GM19455 (cell line): ENCODE data around the gene NRP1.
"Not testable (repeated sequence)": the region's sequence is repeated elsewhere in the genome, so short reads cannot be mapped to it uniquely, and the experiment has no call there.

ENCODE experiments used
- ATAC-seq: cut with Tn5 transposase; IDR thresholded peaks from one replicate; pipeline ENCODE4 v1.9.1; 2021; ENCODE audit not compliant: unreplicated experiment

NRP1 gene

DNA sequence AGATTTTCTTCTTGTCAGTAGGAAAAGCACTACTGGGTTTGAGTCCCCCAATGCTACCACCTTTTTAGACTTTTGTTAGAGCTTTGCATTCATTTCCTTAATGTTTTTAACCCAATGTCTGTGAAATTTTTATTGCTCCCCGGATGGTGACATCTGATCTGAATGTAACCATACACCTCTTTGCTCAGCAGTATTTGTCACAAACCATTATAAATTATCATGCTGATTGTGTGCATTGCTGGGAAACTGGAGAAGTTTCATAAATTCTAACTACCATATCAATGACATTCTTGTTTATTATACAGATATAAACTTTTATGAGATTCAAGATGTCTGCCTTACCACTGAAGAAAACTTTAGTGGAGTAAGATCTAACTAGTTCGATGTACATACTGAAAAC is 8.5 kb downstream of the NRP1 start:
- ATAC-seq: no peak

DNA sequence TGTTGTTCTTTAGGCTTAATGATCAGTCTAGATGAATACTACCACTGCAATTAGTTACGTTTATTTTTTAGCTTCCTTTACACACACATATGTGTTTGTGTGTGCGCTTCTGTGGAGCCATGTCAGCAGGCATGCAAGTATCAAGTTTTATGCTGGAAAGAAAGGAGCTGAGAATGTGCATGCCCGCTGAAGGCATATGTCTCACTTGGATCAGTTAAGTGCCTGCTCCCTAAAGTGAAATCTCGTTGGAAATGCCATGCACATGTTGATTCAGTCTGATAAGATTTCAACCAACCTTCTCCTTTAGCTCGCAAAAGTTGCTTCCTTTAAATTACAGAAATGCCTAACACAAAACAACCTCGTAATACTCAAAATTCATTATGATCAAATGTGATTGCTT is 10.7 kb downstream of the NRP1 start:
- ATAC-seq: no peak

DNA sequence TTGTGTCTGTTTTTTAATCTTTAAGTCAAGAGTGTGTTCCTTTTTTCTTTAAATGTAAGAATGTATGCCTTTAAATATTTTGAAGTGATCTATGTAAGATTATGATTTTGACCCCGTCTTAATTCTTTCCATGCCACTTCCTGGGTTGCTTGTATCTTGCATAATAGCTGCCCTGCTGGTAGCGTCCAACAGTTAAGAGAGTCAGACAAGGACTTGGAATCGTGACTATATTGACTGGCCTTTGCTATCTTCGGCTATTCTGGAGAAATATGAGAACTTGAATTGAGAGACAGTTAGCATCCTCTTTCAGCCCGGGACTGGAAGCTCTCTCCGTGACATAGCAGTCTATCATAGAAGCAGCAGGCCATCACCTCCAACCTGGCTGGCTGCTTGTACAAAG is 13.0 kb downstream of the NRP1 start:
- no peak for ATAC-seq

DNA sequence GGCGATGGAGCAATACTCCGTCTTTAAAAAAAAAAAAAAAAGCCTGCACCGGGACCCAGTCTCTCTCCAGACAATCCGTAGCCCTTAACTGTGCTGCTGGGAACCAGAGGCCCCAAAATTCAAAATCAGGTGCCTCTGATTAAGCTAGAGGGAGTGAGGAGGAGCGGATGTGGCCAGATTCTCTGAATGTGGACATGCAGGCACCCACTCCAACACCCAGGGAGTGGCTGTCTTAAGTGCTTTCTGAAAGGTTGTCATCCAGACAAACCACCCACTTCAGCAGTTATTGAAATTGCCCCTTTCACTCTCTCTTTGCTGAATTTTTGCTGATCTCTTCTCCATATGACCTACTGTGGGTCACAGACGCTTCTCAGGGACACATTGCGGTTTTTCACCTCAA is 14.2 kb downstream of the NRP1 start:
- no peak for ATAC-seq

DNA sequence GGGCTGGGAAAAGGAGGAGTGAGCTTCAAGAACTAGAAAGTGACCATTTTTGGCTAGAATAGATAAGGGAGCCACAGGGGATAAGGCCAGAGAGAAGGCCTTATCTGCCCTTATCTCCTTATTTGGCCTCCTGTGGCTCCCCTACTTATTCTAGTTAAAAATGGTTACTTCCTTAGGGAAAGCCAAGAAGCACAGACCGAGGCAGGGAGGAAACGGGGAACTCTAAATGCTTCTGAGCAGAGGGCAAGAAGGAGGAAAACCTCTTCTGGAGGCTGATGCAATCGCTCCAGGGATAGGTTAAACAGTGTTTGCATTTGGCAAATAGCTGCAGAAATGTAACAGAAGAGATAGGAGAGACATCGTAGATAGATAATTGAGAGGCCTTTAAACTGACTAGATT is 18.6 kb downstream of the NRP1 start:
- no peak for ATAC-seq

DNA sequence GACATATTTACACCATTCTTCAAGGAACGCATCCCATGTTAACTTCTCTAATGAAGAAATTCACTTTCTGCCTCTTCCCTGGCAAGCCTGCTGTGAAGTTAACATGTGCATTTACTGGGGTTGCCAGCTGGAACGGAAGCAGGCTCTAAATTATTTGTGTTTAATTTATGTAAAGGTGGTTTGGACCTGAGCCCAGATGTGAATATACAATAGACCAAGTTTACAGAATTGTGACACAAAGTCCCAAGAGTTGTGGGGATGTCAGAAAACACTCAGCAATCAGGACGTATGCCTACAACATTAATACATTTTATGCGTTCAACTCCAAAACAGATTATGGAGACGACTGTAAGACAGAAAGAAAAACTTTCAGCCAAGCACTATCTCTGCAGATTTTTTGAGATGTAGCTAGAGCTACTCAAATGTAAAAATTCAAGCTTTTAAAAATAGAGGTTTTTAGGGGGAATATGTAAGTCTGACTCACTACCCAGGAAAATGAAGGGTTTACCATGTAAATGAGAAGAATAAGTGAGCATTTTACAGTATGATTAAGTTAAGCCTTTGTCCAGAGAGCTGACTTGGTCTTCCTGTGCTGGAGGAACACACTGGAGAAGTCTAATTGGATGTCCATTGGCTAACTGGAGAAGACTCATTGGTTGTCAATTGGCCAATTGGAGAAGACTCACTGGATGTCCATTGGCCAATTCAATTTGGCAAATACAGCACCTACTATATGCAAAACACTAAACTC is 19.5 kb downstream of the NRP1 start:
- no peak for ATAC-seq

DNA sequence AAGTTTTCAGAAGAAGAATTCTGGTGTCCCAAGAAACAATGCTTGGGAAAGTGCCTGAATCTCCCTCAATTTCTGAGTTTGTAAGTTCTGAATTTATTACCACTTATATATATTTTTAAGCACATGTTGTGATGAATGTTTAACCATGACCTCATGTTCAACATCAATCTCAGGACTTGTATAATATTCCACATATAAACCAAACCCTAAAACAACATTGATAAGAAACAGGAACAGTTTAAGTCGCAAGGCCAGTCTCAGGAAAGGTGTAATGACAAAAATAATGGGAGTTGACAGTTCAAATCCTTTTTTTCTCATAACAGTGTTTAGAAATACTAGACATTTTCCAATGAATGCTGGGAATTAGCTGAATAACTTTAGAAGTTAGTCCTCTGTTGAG is 22.8 kb downstream of the NRP1 start:
- no peak for ATAC-seq

DNA sequence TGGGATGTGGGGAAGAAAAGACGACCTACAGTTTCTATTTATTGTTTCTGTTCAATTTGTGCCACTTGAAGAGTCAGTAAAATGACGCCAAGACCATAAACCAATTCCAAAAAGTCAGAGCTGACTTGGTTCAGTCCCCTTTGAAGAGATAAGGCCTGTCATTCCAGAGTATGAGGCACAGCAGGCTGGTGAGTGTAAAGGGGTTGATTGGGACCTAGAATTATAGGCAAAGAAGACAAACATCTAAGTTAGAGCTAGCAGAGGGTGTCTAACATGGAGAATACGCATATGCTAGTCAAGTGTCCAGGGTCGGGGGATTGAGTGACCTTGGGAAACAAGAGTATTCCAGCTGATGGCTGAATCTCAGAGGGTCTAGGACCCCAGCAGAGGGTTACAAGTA is 23.6 kb downstream of the NRP1 start:
- no peak for ATAC-seq

DNA sequence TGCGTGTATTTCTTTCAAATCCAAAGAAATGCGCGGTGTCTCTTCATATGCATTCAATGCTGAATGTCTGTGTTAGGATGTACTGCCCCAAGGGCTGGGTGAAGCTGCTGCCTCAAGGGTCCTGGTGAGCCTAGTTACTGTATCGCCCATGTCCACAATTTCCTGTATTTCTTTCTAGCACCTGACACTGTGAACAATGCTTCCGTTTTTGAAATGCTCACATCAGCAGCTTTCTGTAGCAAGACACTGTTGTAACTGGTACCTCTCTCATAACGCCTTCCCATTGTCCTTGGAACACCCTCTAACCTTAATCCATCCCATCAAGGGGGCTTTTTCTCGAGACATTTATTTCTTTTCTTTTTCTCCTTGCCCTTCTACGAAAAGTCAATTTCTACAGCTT is 25.1 kb downstream of the NRP1 start:
- no peak for ATAC-seq

DNA sequence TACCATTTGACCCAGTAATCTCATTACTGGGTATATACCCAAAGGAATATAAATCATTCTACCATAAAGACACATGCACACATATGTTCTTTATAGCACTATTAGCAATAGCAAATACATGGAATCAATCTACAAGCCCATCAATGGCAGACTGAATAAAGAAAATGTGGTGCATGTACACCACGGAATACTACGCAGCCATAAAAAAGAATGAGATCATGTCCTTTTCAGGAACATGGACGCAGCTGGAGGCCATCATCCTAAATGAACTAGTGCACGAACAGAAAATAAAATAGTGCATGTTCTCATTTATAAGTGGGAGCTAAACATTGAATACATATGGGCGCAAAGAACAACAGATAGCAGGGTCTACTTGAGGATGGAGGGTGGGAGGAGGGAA is 26.6 kb downstream of the NRP1 start:
- ATAC-seq: no peak

DNA sequence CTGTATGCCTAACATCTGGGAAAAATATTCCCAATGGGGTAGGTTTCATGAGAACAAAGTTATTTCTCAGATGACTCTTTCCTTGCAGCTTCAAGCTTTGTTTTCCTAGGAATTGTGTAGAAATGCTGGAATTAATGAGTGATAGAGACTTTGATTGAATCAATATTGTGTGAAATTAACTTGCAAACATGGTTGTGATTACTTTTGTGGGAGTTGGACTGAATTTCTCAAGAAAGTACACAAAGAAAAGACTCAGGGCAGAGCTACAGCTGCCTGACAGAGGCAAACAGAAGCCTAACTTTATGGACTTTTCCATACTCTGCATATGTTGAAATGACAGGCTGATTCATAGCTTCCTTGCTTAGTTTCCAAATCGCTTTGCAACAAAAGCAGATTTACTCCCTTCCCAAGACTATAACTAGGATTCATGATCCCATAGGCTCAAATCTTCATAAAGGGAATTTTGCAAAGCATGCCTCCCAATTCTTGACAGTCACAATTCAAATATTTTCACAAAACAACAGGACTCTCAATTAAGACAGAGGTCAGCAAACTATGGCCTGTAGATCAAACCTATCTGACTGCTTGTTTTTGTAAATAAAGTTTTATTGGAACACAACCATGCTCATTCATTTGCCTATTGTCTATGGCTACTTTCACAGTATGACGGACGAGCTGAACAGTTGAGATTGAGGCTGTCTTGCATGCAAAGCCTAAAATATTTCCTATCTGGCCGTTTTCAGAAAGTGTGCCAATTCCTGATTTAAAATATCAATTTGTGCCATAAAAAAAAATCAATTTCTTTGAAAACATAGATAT is 27.6 kb downstream of the NRP1 start:
- no peak for ATAC-seq

DNA sequence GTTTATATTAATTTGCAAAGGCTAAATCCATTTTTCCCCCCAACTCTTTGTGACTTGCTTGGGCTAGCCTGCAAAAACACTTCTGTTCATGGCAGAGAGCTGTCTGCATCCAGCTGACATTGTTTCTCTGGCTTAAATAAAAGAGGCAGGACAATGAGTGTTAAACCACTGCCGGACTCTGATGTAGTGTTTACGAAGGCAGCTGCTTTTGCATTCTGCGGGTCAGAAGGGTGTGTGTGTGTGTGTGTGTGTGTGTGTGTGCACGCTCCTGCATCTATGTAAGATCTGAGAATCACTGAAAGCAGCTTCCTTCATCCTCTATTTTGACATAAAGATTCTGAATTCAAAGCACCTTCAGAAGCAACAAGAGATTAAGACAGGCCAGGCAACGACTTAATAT is 28.3 kb downstream of the NRP1 start:
- no peak for ATAC-seq

DNA sequence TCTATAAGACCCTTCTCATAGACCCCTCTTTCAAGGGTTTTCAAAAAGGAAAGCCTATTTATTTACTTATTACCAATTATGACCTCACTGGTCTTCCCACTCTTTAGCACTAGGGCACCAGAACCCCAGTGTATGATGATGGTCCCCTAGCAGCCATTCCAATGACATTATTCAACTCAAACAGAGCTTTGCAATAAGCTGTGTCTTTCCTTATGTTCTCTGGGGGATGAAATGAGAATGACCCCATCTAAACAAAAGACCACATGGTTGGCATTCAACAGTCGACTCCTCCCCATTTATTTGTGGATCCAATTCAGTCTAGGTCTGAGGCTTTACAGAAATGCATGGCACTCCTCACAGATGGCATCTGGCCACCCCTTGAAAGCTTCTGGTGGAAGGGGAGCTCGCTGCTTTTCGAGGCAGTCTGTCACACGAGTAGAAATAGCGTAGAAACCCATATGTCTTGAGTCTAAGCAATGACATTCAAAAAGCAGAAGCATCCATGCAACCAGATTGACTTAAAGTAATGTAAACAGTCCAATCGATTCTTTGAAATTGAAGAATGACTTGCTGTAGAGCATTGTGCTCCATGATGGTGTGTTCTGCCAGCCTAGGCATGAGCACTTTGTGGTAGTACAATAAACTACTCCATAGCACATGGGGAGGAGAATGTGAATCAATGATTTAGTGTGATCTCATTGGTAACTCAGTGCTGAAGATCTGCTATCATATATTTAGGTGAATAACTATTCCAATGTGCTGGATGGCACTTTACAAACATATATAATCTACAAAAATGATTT is 29.8 kb downstream of the NRP1 start:
- ATAC-seq: no peak

DNA sequence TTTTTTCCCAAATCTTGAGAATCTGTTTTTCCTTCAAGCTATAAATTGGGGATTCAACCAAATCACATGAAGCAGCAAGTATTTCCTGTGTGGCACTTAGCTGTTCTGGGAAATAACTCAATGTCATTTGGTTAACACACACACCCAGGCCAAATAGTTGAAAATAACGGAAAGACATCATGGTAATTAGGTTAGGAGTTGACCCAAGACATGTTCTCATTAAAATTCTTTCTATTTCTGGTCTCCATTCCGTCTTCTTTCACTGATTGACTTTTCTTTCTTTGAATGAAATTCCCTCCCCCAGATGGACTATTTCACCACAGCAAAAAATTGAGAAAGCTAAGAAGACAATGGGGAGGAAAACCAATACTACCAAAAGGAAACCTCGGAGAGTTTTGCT is 30.5 kb downstream of the NRP1 start:
- ATAC-seq: no peak

DNA sequence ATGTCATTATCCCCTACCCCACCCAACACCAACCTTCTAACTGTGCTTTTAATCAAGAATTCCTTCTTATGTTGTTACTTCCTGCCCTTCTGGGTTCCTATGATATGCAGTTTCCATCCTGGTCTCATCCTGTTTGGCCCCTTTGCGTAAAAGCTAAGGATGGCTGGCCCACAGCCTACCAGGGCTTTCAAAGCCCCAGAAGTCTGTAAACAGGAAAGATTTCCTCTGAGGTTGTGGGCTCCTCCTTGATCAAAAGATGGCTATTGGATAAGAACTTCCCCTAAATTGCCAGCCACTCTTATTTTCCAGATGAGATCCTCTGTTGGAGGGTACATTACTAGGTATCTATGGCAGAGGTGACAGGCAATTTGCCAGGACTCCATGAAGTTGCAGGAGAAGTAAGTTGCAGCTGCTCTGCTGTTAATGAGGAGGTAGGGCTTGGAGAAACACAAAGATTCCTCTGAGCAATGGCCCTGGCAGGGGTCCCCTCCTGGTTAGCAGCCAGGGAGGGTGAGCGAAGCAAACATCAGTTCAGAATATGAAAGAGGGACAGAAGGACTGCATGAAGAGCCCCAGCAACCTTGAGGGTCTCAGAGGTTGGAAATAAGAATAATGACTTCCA is 32.1 kb downstream of the NRP1 start:
- ATAC-seq: no peak

DNA sequence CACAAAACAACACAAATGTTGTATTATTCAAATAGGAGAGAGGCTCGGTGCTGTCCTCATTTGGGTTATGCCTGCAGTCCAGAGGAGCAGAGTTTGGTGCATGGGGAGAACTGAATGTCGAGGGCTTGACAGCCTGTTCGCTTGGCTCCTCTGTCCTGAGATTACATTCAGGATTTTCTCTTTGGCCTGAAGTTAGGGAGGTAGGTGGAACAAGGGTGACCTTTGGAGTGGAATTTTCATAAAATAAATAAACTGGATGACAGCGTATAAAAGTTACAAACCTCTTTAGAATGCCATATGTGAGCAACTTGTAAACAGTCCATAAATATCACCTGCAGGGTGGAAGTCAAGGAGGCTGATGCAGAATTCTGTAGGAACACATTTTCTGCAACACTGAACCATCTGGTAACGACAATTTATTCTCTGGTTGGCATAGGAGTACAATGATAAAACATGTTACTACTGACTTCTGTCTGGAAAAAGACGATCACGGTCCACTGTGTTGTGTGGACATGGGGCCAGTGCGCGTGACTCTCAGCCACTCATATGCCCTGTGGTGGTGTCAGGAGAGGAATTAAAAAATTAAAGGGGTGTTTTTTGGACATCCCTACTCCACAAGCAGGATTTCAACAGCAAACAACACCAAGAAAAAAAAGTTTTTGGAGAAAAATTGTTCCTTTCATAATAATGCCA is 33.2 kb downstream of the NRP1 start:
- ATAC-seq: no peak

DNA sequence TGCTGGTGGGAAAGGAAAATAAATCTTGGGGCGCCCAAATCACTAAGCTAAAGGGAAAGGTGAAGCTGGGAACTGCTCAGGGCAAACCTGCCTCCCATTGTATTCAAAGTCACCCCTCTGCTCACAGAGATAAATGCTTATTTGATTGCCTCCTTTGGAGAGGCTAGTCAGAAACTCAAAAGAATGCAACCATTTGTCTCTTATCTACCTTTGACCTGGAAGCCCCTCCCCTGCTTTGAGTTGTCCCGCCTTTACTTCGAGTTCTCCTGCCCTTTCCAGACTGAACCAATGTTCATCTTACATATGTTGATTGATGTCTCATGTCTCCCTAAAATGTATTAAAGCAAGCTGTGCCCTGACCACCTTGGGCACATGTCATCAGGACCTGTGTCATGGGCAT is 33.9 kb downstream of the NRP1 start:
- ATAC-seq: not testable (repeated sequence)

DNA sequence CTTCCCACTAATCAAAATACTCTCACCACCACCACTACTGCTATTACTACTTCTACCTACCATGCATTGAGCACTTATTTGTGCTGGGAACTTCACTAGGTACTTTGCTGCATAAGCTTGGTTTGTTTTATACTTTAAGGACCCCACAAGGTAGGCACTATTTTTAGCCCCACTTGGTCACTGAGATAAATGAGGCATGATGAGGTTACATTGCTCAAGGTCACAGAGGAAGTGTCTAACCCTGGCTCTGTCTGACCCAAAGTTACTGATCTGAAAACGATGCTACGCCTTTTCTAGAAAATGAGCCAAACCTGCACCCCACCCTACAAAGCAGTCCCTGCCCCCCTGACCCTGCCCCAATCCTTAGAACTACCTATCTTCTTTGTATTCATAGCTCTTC is 35.6 kb downstream of the NRP1 start:
- no peak for ATAC-seq

DNA sequence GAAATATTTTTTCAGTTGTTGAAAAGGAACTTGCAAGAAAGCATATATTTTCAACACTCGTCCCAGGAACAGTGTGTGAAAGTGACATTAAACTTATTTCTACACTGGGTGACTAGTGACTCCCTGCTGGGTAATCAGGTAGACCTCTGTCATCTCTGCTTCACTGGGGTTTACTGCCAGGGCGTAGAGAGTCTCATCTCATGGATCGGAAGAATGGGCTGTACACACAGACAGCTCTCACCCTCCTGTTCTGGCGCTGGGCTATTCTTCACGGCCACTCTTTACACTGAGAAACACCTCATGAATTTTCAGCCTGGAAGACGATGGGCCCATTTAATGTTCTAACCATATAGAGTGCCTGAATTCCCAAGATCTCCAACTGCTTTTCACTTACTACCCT is 36.4 kb downstream of the NRP1 start:
- no peak for ATAC-seq

DNA sequence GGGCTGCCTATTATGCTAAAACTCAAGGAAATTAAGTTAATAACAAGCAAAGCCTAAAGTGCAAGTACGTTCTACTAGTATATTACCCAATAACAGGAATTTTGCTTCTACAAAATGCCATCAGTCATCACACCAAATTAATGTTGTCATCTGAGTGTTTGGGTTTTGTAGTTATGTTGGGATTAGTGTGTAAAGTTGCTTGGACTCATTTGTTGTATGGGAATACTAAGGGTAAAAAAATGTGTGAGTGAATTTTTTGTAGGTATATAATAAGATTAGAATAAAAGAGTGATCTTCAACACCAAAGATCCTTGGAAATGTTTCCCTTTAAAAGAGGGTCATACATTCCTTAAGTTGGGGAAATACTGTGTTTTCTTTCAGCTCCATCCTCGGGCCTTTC is 38.6 kb downstream of the NRP1 start:
- ATAC-seq: no peak
